Activated T-helper 1 cell treated with anti-CD3 and anti-CD28 coated beads, Interleukin-12 subunit alpha, Interleukin-12 subunit beta, Interleukin-2, Interleukin-4 antibody, amounts not matched to agents 30 ng/mL and 10 ng/mL and 1 ng/mL, durations not matched to agents 14 hours and 24 hours and 36 hours (primary cell): ENCODE data around the gene CNPY3. TPM values are rescaled to one million over a fixed set of nuclear protein-coding genes. Genes with fewer than 3 reads are reported as not detected.
"Not testable (repeated sequence)": the region's sequence is repeated elsewhere in the genome, so short reads cannot be mapped to it uniquely, and the experiment has no call there.

Experiments used
- DNase-seq: peaks from one replicate; pipeline ENCODE4 v3.0.0; 2021; ENCODE audit warnings: low spot score
- H3K27ac Mint-ChIP-seq: one replicate; pipeline ENCODE4 v1.8.0; 2021; ENCODE audit warnings: mild to moderate bottlenecking, mixed read lengths
- H3K27me3 Mint-ChIP-seq: one replicate; pipeline ENCODE4 v1.8.0; 2022; ENCODE audit warnings: mild to moderate bottlenecking, moderate library complexity, mixed read lengths; ENCODE audit not compliant: insufficient read depth
- H3K36me3 Mint-ChIP-seq: one replicate; pipeline ENCODE4 v1.8.0; 2021; ENCODE audit warnings: low read depth, mixed read lengths
- H3K4me1 Mint-ChIP-seq: one replicate; pipeline ENCODE4 v1.8.0; 2021; ENCODE audit warnings: low read depth, mixed read lengths
- H3K4me3 Mint-ChIP-seq: one replicate; pipeline ENCODE4 v1.8.0; 2021; ENCODE audit warnings: mild to moderate bottlenecking, moderate library complexity, mixed read lengths
- H3K9me3 Mint-ChIP-seq: one replicate; pipeline ENCODE4 v1.8.0; 2021; ENCODE audit warnings: mixed read lengths
- intact Hi-C: fragments of 100-400 bp; cut with micrococcal nuclease; formaldehyde crosslinking; loops from one replicate; pipeline ENCODE4 v1.15.1; 2024
- total RNA-seq: library from RNA; stranded (reverse); gene quantifications from 2 replicates; pipeline ENCODE4 v1.2.3, GENCODE V29; 2022

CNPY3 gene
- total RNA-seq, 1 donor from 2014 or later, result 49.2 TPM

- H3K4me1 Mint-ChIP-seq, result peaks cover 11% of the 10 kb centered on the region
- intact Hi-C loops, result no loop called here
Observed at GRCh38 chr6:42925248-42925857, 3.9 kb upstream of the CNPY3 start.

GRCh38 chr6:42929821-42930360, 611 bp downstream of the CNPY3 start:
- Mint-ChIP-seq H3K4me3 (peak overlapping the region; percentile 99), H3K36me3 (peaks cover 18% of the 10 kb centered on the region), H3K27me3 (no peaks in the 10 kb centered on the region), H3K9me3 (no peaks in the 10 kb centered on the region), H3K27ac (peak overlapping the region; percentile 98), H3K4me1 (peaks cover 38% of the 10 kb centered on the region)
- DNase-seq, result peak; percentile 53
- intact Hi-C loops, result loop anchor here (1.0 kb wide), 13 partner anchors 29 to 700 kb away; partner anchors contain the start of genes CUL7, KLC4, KLHDC3 and MRPL2

More at GRCh38 chr6:42925248-42925857, 3.9 kb upstream of the CNPY3 start:
- no peak for DNase-seq
- Mint-ChIP-seq H3K4me3 (no peak overlapping the region), H3K9me3 (no peaks in the 10 kb centered on the region), H3K27me3 (peaks cover 2% of the 10 kb centered on the region), H3K27ac (no peak overlapping the region), H3K36me3 (peaks cover 6% of the 10 kb centered on the region)

- DNase-seq, result no peak
- peaks cover 30% of the 10 kb centered on the region for H3K36me3 Mint-ChIP-seq
- intact Hi-C loops, result no loop called here
- H3K27me3 Mint-ChIP-seq, result no peaks in the 10 kb centered on the region
- H3K9me3 Mint-ChIP-seq, result no peaks in the 10 kb centered on the region
- peak overlapping the region; percentile 55 for H3K4me3 Mint-ChIP-seq
- no peak overlapping the region for H3K27ac Mint-ChIP-seq
- H3K4me1 Mint-ChIP-seq, result peaks cover 38% of the 10 kb centered on the region
Observed at GRCh38 chr6:42932412-42932811, 3.1 kb downstream of the CNPY3 start.

- Mint-ChIP-seq H3K27me3 (no peaks in the 10 kb centered on the region), H3K4me1 (peaks cover 42% of the 10 kb centered on the region), H3K36me3 (peaks cover 34% of the 10 kb centered on the region), H3K9me3 (no peaks in the 10 kb centered on the region), H3K4me3 (no peak overlapping the region), H3K27ac (no peak overlapping the region)
- no peak for DNase-seq
- intact Hi-C loops, result no loop called here
Observed at GRCh38 chr6:42933205-42933604, 3.9 kb downstream of the CNPY3 start.

DNA sequence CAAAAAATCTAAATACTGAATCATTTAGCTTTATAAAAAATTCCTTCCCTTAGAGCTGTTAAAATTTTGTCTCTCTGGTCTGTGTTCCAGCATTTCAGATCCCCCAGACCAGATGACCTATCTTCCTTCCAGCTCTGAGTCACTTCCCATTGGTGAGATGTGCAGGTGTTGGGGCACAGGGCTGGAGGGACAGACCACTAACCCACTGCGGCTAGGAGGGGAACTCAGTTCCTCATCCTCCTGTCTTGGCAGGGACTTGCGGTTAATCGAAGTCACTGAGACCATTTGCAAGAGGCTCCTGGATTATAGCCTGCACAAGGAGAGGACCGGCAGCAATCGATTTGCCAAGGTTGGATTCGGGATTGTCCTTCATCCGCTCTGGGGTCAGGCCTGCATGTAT, 6.0 kb downstream of the CNPY3 start:
- H3K4me1 Mint-ChIP-seq, result peaks cover 32% of the 10 kb centered on the region
- DNase-seq, result no peak
- no peaks in the 10 kb centered on the region for H3K27me3 Mint-ChIP-seq
- intact Hi-C loops, result no loop called here
- peaks cover 29% of the 10 kb centered on the region for H3K36me3 Mint-ChIP-seq
- H3K27ac Mint-ChIP-seq, result no peak overlapping the region
- no peak overlapping the region for H3K4me3 Mint-ChIP-seq
- H3K9me3 Mint-ChIP-seq, result no peaks in the 10 kb centered on the region

DNA sequence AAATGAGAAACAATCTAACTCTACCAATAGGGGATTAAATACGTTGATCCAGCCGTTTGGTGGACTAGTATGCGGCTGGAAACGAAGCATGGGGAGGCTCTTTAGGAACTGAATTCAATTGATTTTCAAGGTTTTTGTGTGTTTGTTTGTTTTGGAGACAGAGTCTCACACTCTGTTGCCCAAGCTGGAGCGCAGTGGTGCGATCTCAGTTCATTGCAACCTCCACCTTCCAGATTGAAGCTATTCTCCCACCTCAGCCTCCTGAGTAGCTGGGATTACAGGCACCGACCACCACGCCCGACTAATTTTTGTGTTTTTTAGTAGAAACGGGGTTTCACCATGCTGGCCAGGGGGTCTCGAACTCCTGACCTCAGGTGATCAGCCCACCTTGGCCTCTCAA, 7.1 kb downstream of the CNPY3 start:
- DNase-seq, result no peak
- H3K36me3 Mint-ChIP-seq, result peaks cover 26% of the 10 kb centered on the region
- no peak overlapping the region for H3K4me3 Mint-ChIP-seq
- no peaks in the 10 kb centered on the region for H3K9me3 Mint-ChIP-seq
- intact Hi-C loops, result no loop called here
- no peak overlapping the region for H3K27ac Mint-ChIP-seq
- H3K27me3 Mint-ChIP-seq, result no peaks in the 10 kb centered on the region
- peaks cover 23% of the 10 kb centered on the region for H3K4me1 Mint-ChIP-seq

GRCh38 chr6:42937548-42938427, 8.5 kb downstream of the CNPY3 start:
- Mint-ChIP-seq H3K27me3 (no peaks in the 10 kb centered on the region), H3K27ac (peak overlapping the region; percentile 61), H3K4me3 (no peak overlapping the region), H3K4me1 (peaks cover 11% of the 10 kb centered on the region), H3K9me3 (no peaks in the 10 kb centered on the region), H3K36me3 (peaks cover 22% of the 10 kb centered on the region)
- intact Hi-C loops, result no loop called here
- no peak for DNase-seq

- Mint-ChIP-seq H3K4me1 (peaks cover 5% of the 10 kb centered on the region), H3K27me3 (no peaks in the 10 kb centered on the region), H3K36me3 (peaks cover 23% of the 10 kb centered on the region), H3K27ac (no peak overlapping the region), H3K9me3 (no peaks in the 10 kb centered on the region), H3K4me3 (no peak overlapping the region)
- intact Hi-C loops, result no loop called here
- no peak for DNase-seq
Observed at GRCh38 chr6:42938428-42938796, 9.1 kb downstream of the CNPY3 start.

DNA sequence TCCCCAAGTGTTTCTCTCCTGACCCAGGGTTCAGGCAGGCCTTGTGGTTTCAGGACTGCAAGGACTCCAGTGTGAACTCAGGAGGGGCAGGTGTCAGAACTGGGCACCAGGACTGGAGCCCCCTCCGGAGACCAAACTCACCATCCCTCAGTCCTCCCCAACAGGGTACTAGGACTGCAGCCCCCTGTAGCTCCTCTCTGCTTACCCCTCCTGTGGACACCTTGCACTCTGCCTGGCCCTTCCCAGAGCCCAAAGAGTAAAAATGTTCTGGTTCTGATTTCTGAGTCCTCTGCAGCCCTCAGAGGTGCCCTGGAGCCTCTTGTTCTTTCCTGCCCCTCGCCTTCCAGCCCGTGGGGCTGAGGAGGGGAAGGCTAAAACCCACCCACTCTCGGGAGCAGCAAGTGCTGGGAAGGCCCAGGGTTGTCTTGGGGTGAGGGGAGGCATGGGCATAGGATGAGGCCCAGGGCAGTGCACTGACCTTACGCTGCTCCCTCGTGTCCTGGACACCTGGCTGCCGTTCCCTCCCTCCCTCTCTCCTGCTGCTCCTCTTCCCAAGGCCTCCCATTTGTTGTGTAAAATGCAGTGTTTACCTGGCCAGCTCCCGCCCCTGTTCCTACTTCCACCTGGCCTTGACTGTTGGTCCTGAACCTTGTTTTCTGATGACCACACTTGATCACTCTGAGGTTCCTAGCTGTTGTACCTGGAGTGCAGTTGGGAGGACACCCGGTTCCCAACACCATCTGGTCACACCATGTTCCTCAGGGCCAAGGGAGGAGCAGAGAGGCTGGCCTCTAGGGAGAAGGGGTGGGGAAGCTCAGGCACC, 9.9 kb downstream of the CNPY3 start:
- intact Hi-C loops, result no loop called here
- no peak for DNase-seq
- Mint-ChIP-seq H3K36me3 (peaks cover 23% of the 10 kb centered on the region), H3K4me1 (peaks cover 4% of the 10 kb centered on the region), H3K9me3 (no peaks in the 10 kb centered on the region), H3K27ac (no peak overlapping the region), H3K4me3 (no peak overlapping the region), H3K27me3 (no peaks in the 10 kb centered on the region)

GRCh38 chr6:42939810-42940167, 10.5 kb downstream of the CNPY3 start:
- H3K9me3 Mint-ChIP-seq, result no peaks in the 10 kb centered on the region
- H3K27ac Mint-ChIP-seq, result no peak overlapping the region
- H3K4me3 Mint-ChIP-seq, result no peak overlapping the region
- no peak for DNase-seq
- intact Hi-C loops, result no loop called here
- peaks cover 23% of the 10 kb centered on the region for H3K36me3 Mint-ChIP-seq
- H3K27me3 Mint-ChIP-seq, result no peaks in the 10 kb centered on the region
- H3K4me1 Mint-ChIP-seq, result peaks cover 4% of the 10 kb centered on the region

DNA sequence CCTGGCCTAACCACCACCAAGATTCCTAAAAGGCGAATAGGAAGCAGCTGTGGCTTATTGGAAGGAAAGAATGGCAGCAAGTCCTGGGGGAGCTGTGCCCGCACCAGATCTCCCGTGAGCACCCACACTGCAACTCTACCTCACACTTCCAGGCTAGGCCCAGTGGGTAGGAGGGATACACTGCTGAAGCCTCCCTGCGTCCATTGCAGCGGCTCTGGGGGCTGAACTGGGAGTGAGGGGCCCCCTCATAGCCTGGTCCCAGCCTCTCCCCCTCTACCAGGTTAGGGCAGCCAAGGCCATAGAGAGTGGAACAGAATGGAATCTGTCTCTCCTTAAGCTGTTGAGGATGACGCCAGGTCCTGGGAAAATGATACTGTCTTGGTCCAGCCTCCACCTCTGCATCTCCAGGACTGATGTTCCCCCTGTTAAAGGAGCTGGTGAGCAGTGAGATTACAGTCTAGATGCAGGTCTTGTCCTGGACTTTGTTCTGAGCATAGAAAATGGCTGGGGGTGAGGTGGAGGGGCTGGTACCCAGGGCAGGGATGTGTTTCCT, 11.3 kb downstream of the CNPY3 start:
- peaks cover 4% of the 10 kb centered on the region for H3K4me1 Mint-ChIP-seq
- peaks cover 23% of the 10 kb centered on the region for H3K36me3 Mint-ChIP-seq
- no peak for DNase-seq
- H3K4me3 Mint-ChIP-seq, result no peak overlapping the region
- no peaks in the 10 kb centered on the region for H3K9me3 Mint-ChIP-seq
- H3K27me3 Mint-ChIP-seq, result no peaks in the 10 kb centered on the region
- no peak overlapping the region for H3K27ac Mint-ChIP-seq
- intact Hi-C loops, result no loop called here

- H3K4me1 Mint-ChIP-seq, DNase-seq, intact Hi-C loops, H3K4me3 Mint-ChIP-seq, H3K9me3 Mint-ChIP-seq, H3K27me3 Mint-ChIP-seq, H3K27ac Mint-ChIP-seq: not testable (repeated sequence)
- peaks cover 15% of the 10 kb centered on the region for H3K36me3 Mint-ChIP-seq
Observed at GRCh38 chr6:42941356-42941755, 12.1 kb downstream of the CNPY3 start.
